ENCODE results near the gene CDC7.

CDC7 gene

GRCh38 chr1:91549041-91549735 is 48.5 kb downstream of the CDC7 start:
- no peak for DNase-seq

GRCh38 chr1:91550961-91551360 is 50.3 kb downstream of the CDC7 start:
- no peak for DNase-seq

GRCh38 chr1:91552091-91552490 is 51.4 kb downstream of the CDC7 start:
- no peak for DNase-seq

GRCh38 chr1:91552596-91552995 is 51.9 kb downstream of the CDC7 start:
- no peak for DNase-seq

- peak; percentile 64 for DNase-seq
Measured at GRCh38 chr1:91553177-91553591, 52.5 kb downstream of the CDC7 start.

GRCh38 chr1:91555074-91555730 is 54.6 kb downstream of the CDC7 start:
- DNase-seq = peak; percentile 48

- peak; percentile 71 for DNase-seq
Measured at GRCh38 chr1:91555821-91556531, 55.3 kb downstream of the CDC7 start.

- DNase-seq = no peak
Measured at GRCh38 chr1:91556556-91556955, 55.9 kb downstream of the CDC7 start.

GRCh38 chr1:91557039-91557690 is 56.5 kb downstream of the CDC7 start:
- peak; percentile 84 for DNase-seq

GRCh38 chr1:91557826-91558225 is 57.2 kb downstream of the CDC7 start:
- DNase-seq = no peak

GRCh38 chr1:91559046-91559750 is 58.5 kb downstream of the CDC7 start:
- no peak for DNase-seq

GRCh38 chr1:91559838-91560565 is 59.4 kb downstream of the CDC7 start:
- no peak for DNase-seq

GRCh38 chr1:91564888-91565701 is 64.4 kb downstream of the CDC7 start:
- peak; percentile 59 for DNase-seq

GRCh38 chr1:91567583-91567982 is 66.9 kb downstream of the CDC7 start:
- no peak for DNase-seq

GRCh38 chr1:91568261-91568660 is 67.6 kb downstream of the CDC7 start:
- DNase-seq = no peak

- peak; percentile 99 for DNase-seq
Measured at GRCh38 chr1:91569411-91570119, 68.9 kb downstream of the CDC7 start.

GRCh38 chr1:91570120-91570448 is 69.4 kb downstream of the CDC7 start:
- no peak for DNase-seq

GRCh38 chr1:91572044-91572443 is 71.4 kb downstream of the CDC7 start:
- no peak for DNase-seq
